GM23338 (cell line): ENCODE data around the gene KCNJ6. TPM values are rescaled to one million over a fixed set of nuclear protein-coding genes. Genes with fewer than 3 reads are reported as not detected.
"Not testable (repeated sequence)": the region's sequence is repeated elsewhere in the genome, so short reads cannot be mapped to it uniquely, and the experiment has no call there.

Source experiments
- ATAC-seq: fragments of 200-7000 bp; cut with Tn5 transposase; 3 replicates; pipeline ENCODE4 v1.9.1; 2020
- DNase-seq: peaks from one replicate; pipeline ENCODE4 v3.0.0-alpha.2; 2015; ENCODE audit warnings: low spot score
- H2AFZ ChIP-seq: fragments of 200-600 bp; sonication (generic); 2 replicates; pipeline ENCODE4 v1.8.0; 2016; ENCODE audit warnings: antibody characterized with exemption, mild to moderate bottlenecking, moderate library complexity
- H3F3A ChIP-seq: fragments of 200-600 bp; sonication (generic); replicated peaks from 2 replicates; pipeline ENCODE4 v1.8.0; 2017; ENCODE audit warnings: antibody characterized with exemption, mixed run types, low read depth
- H3K27ac ChIP-seq: fragments of 200-600 bp; sonication (generic); 2 replicates; pipeline ENCODE4 v1.6.1; 2016; ENCODE audit warnings: low read depth
- H3K27me3 ChIP-seq: fragments of 200-600 bp; sonication (generic); 2 replicates; pipeline ENCODE4 v1.8.0; 2016; ENCODE audit warnings: mild to moderate bottlenecking, mixed run types, moderate library complexity; ENCODE audit not compliant: insufficient read depth
- H3K36me3 ChIP-seq: fragments of 200-600 bp; sonication (generic); 2 replicates; pipeline ENCODE4 v1.8.0; 2016; ENCODE audit warnings: mild to moderate bottlenecking; ENCODE audit not compliant: insufficient read depth
- H3K4me1 ChIP-seq: fragments of 200-600 bp; sonication (generic); 2 replicates; pipeline ENCODE4 v1.8.0; 2016; ENCODE audit warnings: mild to moderate bottlenecking, moderate library complexity; ENCODE audit not compliant: insufficient read depth
- H3K4me2 ChIP-seq: fragments of 200-600 bp; sonication (generic); 2 replicates; pipeline ENCODE4 v1.7.1; 2017; ENCODE audit warnings: mixed run types
- H3K4me3 ChIP-seq: fragments of 200-600 bp; sonication (generic); 2 replicates; pipeline ENCODE4 v1.6.1; 2016; ENCODE audit warnings: mixed run types
- H3K79me2 ChIP-seq: fragments of 200-600 bp; sonication (generic); replicated peaks from 2 replicates; pipeline ENCODE4 v1.8.0; 2017; ENCODE audit warnings: mild to moderate bottlenecking; ENCODE audit not compliant: insufficient read depth
- H3K9me2 ChIP-seq: fragments of 200-600 bp; sonication (generic); 2 replicates; pipeline ENCODE4 v1.8.0; 2017; ENCODE audit not compliant: insufficient read depth
- H4K20me1 ChIP-seq: fragments of 200-600 bp; sonication (generic); replicated peaks from 2 replicates; pipeline ENCODE4 v1.8.0; 2017; ENCODE audit warnings: mild to moderate bottlenecking; ENCODE audit not compliant: insufficient read depth
- H3K27ac Mint-ChIP-seq: 2 replicates; pipeline ENCODE4 v1.8.0; 2020; ENCODE audit warnings: inconsistent platforms, mild to moderate bottlenecking, moderate library complexity, mixed read lengths
- H3K27me3 Mint-ChIP-seq: 3 replicates; pipeline ENCODE4 v1.8.0; 2022; ENCODE audit warnings: low read depth, mild to moderate bottlenecking, moderate library complexity, mixed read lengths, inconsistent platforms; ENCODE audit not compliant: insufficient read depth, poor library complexity
- H3K36me3 Mint-ChIP-seq: 3 replicates; pipeline ENCODE4 v1.8.0; 2021; ENCODE audit warnings: low read depth, mild to moderate bottlenecking, inconsistent platforms, moderate library complexity, mixed read lengths
- H3K4me1 Mint-ChIP-seq: 3 replicates; pipeline ENCODE4 v1.8.0; 2020; ENCODE audit warnings: mild to moderate bottlenecking, inconsistent platforms, mixed read lengths
- H3K4me3 Mint-ChIP-seq: 3 replicates; pipeline ENCODE4 v1.8.0; 2021; ENCODE audit warnings: moderate library complexity, mild to moderate bottlenecking, inconsistent platforms, mixed read lengths
- H3K9me3 Mint-ChIP-seq: 3 replicates; pipeline ENCODE4 v1.8.0; 2020; ENCODE audit warnings: moderate library complexity, mild to moderate bottlenecking, inconsistent platforms, mixed read lengths
- CTCF ChIP-seq, 2 experiments: fragments of 200-600 bp in 1 of 2; sonication (generic) in 1 of 2; conservative IDR thresholded peaks; 2 replicates each; pipeline versions ENCODE4 v1.5.1 to v1.6.1; 2016 to 2017; ENCODE audit warnings: antibody characterized with exemption in 2 of 2, low read depth in 2 of 2, mild to moderate bottlenecking in 2 of 2, moderate library complexity in 1 of 2
- EZH2 ChIP-seq: fragments of 200-600 bp; sonication (generic); IDR thresholded peaks from one replicate; pipeline ENCODE4 v1.8.0; 2017; ENCODE audit warnings: antibody characterized with exemption, mild to moderate bottlenecking, low read depth; ENCODE audit not compliant: unreplicated experiment
- POLR2AphosphoS5 ChIP-seq: IDR thresholded peaks from 2 replicates; pipeline ENCODE4 v1.6.1; 2016; ENCODE audit warnings: antibody characterized with exemption, low read depth
- polyA plus RNA-seq: library from polyadenylated mRNA; unstranded; fragments of >200 nt; fragmentation: Nextera tagmentation; extraction: Ambion mirVana; gene quantifications from 2 replicates; pipeline ENCODE4 v1.2.1, GENCODE V29; 2016
- total RNA-seq: library from RNA; depleted of rRNA; stranded (reverse); fragments of >200 nt; shearing (Covaris generic); gene quantifications from 2 replicates; pipeline ENCODE4 v1.2.3, GENCODE V29; 2014

The KCNJ6 gene
- total and polyA plus RNA-seq, 2 experiments from 2014 or later: 0.48 to 0.52 TPM

- H2AFZ ChIP-seq: no peak overlapping the region
- DNase-seq (no peak), ATAC-seq (no peak)
- no peak for TF ChIP-seq POLR2AphosphoS5
- H3K27me3 ChIP-seq: no peaks in the 10 kb centered on the region
- no peaks in the 10 kb centered on the region for H4K20me1 ChIP-seq
- H3K27me3 Mint-ChIP-seq: peaks cover 1% of the 10 kb centered on the region
- H3K4me1 Mint-ChIP-seq: no peaks in the 10 kb centered on the region
- no peak overlapping the region for H3K4me3 ChIP-seq
- no peaks in the 10 kb centered on the region for H3F3A ChIP-seq
- H3K9me3 Mint-ChIP-seq: no peaks in the 10 kb centered on the region; the same call in 2 of the 3 replicates
- H3K4me3 Mint-ChIP-seq: no peak overlapping the region
- H3K79me2 ChIP-seq: no peaks in the 10 kb centered on the region
- no peaks in the 10 kb centered on the region for H3K4me1 ChIP-seq
- H3K27ac ChIP-seq: no peak overlapping the region
- no peaks in the 10 kb centered on the region for H3K36me3 ChIP-seq
- no peak overlapping the region for H3K27ac Mint-ChIP-seq
- no peaks in the 10 kb centered on the region for H3K36me3 Mint-ChIP-seq
- no peaks in the 10 kb centered on the region for H3K9me2 ChIP-seq
- H3K4me2 ChIP-seq: no peak overlapping the region
These were observed 192.1 kb downstream of the KCNJ6 start for GRCh38 chr21:37724201-37724600.

- H3K27ac ChIP-seq: no peak overlapping the region
- no peaks in the 10 kb centered on the region for H3K4me1 ChIP-seq
- Mint-ChIP-seq H3K9me3 (no peaks in the 10 kb centered on the region; the same call in 2 of the 3 replicates), H3K36me3 (no peaks in the 10 kb centered on the region), H3K4me3 (no peak overlapping the region), H3K27me3 (no peaks in the 10 kb centered on the region), H3K27ac (no peak overlapping the region), H3K4me1 (peaks cover 2% of the 10 kb centered on the region; the same call in 1 of the 3 replicates)
- no peak overlapping the region for H3K4me2 ChIP-seq
- 0 out of 2 replicates have a peak, but pooled peaks cover 17% of the 10 kb centered on the region for H3K9me2 ChIP-seq
- H2AFZ ChIP-seq: no peak overlapping the region
- ATAC-seq (no peak), DNase-seq (peak; percentile 6)
- no peaks in the 10 kb centered on the region for H3F3A ChIP-seq
- H3K79me2 ChIP-seq: no peaks in the 10 kb centered on the region
- H3K27me3 ChIP-seq: no peaks in the 10 kb centered on the region
- no peak overlapping the region for H3K4me3 ChIP-seq
- no peaks in the 10 kb centered on the region for H4K20me1 ChIP-seq
- H3K36me3 ChIP-seq: no peaks in the 10 kb centered on the region
- TF ChIP-seq CTCF (conservative IDR thresholded peaks at IDR 0.05; ENCODE audit: low read depth in 2 of 2) (0 out of 4 replicates have a peak, but pooled peaks have one; percentile 12 to 14), EZH2 (no peak)
These were observed 198.7 kb downstream of the KCNJ6 start for GRCh38 chr21:37717534-37717933.

GRCh38 chr21:37712569-37712934 is 203.7 kb downstream of the KCNJ6 start:
- 0 out of 2 replicates have a peak, but pooled peaks cover 14% of the 10 kb centered on the region for H3K9me2 ChIP-seq
- not testable (repeated sequence) for H3K4me3 ChIP-seq, H3K9me3 Mint-ChIP-seq, H3K36me3 Mint-ChIP-seq, H3K4me1 ChIP-seq, H3K27me3 ChIP-seq, H3K36me3 ChIP-seq, H2AFZ ChIP-seq, H3K4me2 ChIP-seq, H3K4me3 Mint-ChIP-seq, ATAC-seq, H3K79me2 ChIP-seq, H3F3A ChIP-seq, H3K27ac Mint-ChIP-seq, H3K27me3 Mint-ChIP-seq, H4K20me1 ChIP-seq, DNase-seq, H3K27ac ChIP-seq, H3K4me1 Mint-ChIP-seq
